Tibial artery (tissue), 4 donors: ENCODE measurements around the gene VASP.
A peak's percentile ranks its signal among the peaks of the same experiment; 100 is the strongest.

Experiments
- DNase-seq, 2 donors: peaks; one replicate each; pipeline ENCODE4 v3.0.0-alpha.2; 2019
- H3K27ac ChIP-seq, 2 donors: fragments of 200-600 bp; sonication (generic) in 1 of 2; 1 replicate in 1 of 2; 2 replicates in 1 of 2; pipeline ENCODE4 v1.5.1; 2018 to 2019; ENCODE audit warnings: mild to moderate bottlenecking in 1 of 2
- H3K27me3 ChIP-seq, 2 donors: fragments of 200-600 bp; sonication (generic) in 1 of 2; one replicate each; pipeline versions ENCODE4 v1.5.1 to v1.6.0; 2016 to 2019
- H3K36me3 ChIP-seq, 3 donors: fragments of 200-600 bp; sonication (generic) in 2 of 3; one replicate each; pipeline ENCODE4 v1.5.1; 2016 to 2019; ENCODE audit warnings: mild to moderate bottlenecking in 2 of 3
- H3K4me1 ChIP-seq, 4 donors: fragments of 200-600 bp; sonication (generic) in 2 of 4; 1 replicate in 3 of 4; 2 replicates in 1 of 4; pipeline ENCODE4 v1.5.1; 2016 to 2019
- H3K4me3 ChIP-seq, 2 donors: fragments of 200-600 bp; sonication (generic) in 1 of 2; 1 replicate in 1 of 2; 2 replicates in 1 of 2; pipeline ENCODE4 v1.5.1; 2018 to 2019; ENCODE audit warnings: mild to moderate bottlenecking in 2 of 2
- H3K9me3 ChIP-seq, 3 donors: fragments of 200-600 bp; sonication (generic) in 1 of 3; one replicate each; pipeline ENCODE4 v1.5.1; 2016 to 2019
- CTCF ChIP-seq, 2 experiments: fragments of 200-600 bp in 1 of 2; fragments of 450-650 bp in 1 of 2; IDR thresholded peaks; one replicate each; pipeline ENCODE4 v1.5.1; 2017 to 2019; ENCODE audit warnings: antibody characterized with exemption in 2 of 2, mild to moderate bottlenecking in 1 of 2, moderate library complexity in 1 of 2
- intact Hi-C: fragments of 100-400 bp; cut with DNase I; formaldehyde crosslinking; loops from one replicate; pipeline ENCODE4 v1.15.0; 2023; ENCODE audit warnings: low total_unique reads

The VASP gene

GRCh38 chr19:45464274-45464673, 43.0 kb upstream of the VASP start:
- H3K27me3 ChIP-seq, result peaks cover 0 to 3% of the 10 kb centered on the region in 2 donors
- no peaks in the 10 kb centered on the region for H3K9me3 ChIP-seq
- H3K4me1 ChIP-seq, result peaks cover 0 to 22% (median 16%) of the 10 kb centered on the region in 4 donors
- intact Hi-C loops, result no loop called here
- no peak for TF ChIP-seq CTCF (IDR thresholded peaks at IDR 0.05)
- H3K4me3 ChIP-seq, result no peak overlapping the region
- no peaks in the 10 kb centered on the region for H3K36me3 ChIP-seq
- no peak overlapping the region for H3K27ac ChIP-seq
- DNase-seq, result no peak

GRCh38 chr19:45464852-45465441, 42.3 kb upstream of the VASP start:
- Histone ChIP-seq H3K27me3 (peaks cover 0 to 3% of the 10 kb centered on the region in 2 donors), H3K4me3 (no peak overlapping the region), H3K36me3 (no peaks in the 10 kb centered on the region), H3K9me3 (no peaks in the 10 kb centered on the region), H3K4me1 (peaks cover 0 to 26% (median 19%) of the 10 kb centered on the region in 4 donors), H3K27ac (no peak overlapping the region)
- intact Hi-C loops, result no loop called here
- no peak for DNase-seq
- TF ChIP-seq CTCF (IDR thresholded peaks at IDR 0.05), result no peak

- Histone ChIP-seq H3K4me1 (peaks cover 0 to 34% (median 25%) of the 10 kb centered on the region in 4 donors), H3K9me3 (no peaks in the 10 kb centered on the region), H3K36me3 (no peaks in the 10 kb centered on the region), H3K27me3 (no peaks in the 10 kb centered on the region), H3K4me3 (peak overlapping the region; percentile 62), H3K27ac (peak overlapping the region; percentile 89 to 95)
- TF ChIP-seq CTCF (IDR thresholded peaks at IDR 0.05), result no peak
- DNase-seq, result no peak
- intact Hi-C loops, result no loop called here
Measured at GRCh38 chr19:45467115-45467455, 40.2 kb upstream of the VASP start.

GRCh38 chr19:45467456-45468158, 39.7 kb upstream of the VASP start, which contains the start of gene FOSB:
Gene FOSB (plus strand): TSS chr19:45467996. CDS start chr19:45468587, 591 bp downstream.
- Histone ChIP-seq H3K4me3 (peak within 1 kb of the TSS; percentile 62), H3K4me1 (peaks cover 0 to 35% (median 27%) of the 10 kb centered on the region in 4 donors), H3K9me3 (no peaks in the 10 kb centered on the region), H3K36me3 (no peaks in the 10 kb centered on the region), H3K27me3 (no peaks in the 10 kb centered on the region), H3K27ac (peak within 1 kb of the TSS; percentile 89 to 95)
- peak; percentile 96 for DNase-seq
- TF ChIP-seq CTCF (IDR thresholded peaks at IDR 0.05), result no peak
- intact Hi-C loops, result loop anchor here (2.0 kb wide), 1 partner anchor 13 kb away; no protein-coding TSS in a partner anchor

- Histone ChIP-seq H3K9me3 (no peaks in the 10 kb centered on the region), H3K27me3 (no peaks in the 10 kb centered on the region), H3K27ac (peak overlapping the region; percentile 89 to 95), H3K36me3 (no peaks in the 10 kb centered on the region), H3K4me3 (peak overlapping the region; percentile 62), H3K4me1 (peaks cover 0 to 37% (median 27%) of the 10 kb centered on the region in 4 donors)
- intact Hi-C loops, result loop anchor here (2.0 kb wide), 1 partner anchor 13 kb away; no protein-coding TSS in a partner anchor
- peak in 1 of 2 donors; percentile 81 for DNase-seq
- TF ChIP-seq CTCF (IDR thresholded peaks at IDR 0.05), result no peak
Measured at GRCh38 chr19:45468159-45468651, 39.1 kb upstream of the VASP start.
